ENCODE results near the gene PICK1. TPM values are rescaled to one million over a fixed set of nuclear protein-coding genes. Genes with fewer than 3 reads are reported as not detected.

Gene PICK1
- total RNA-seq, 1 donor from 2014 or later, result 22.9 TPM

DNA sequence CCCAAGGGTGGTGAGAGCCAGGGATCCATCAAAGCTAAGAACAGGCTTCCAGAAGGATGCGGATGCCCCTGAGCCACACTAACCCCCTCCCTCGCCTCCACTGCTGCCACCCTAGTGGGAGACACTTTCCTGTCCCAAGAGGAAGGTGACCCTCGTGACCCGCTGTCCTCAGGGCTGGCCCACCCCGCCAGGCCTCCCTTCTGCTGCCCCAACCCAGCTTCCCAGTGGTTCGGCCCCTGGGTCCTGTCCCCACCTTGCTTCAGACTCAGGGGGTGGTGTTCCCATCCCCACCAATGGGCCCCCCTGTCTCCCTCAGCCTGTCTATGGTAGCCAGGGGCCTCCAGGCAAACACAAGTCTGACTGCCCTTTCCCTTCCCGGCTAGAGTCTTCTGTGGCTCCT lies 6.5 kb upstream of the PICK1 start:
- Mint-ChIP-seq H3K4me3 (ENCODE audit: unreplicated experiment) (no peak overlapping the region), H3K27ac (ENCODE audit: unreplicated experiment) (no peak overlapping the region)

DNA sequence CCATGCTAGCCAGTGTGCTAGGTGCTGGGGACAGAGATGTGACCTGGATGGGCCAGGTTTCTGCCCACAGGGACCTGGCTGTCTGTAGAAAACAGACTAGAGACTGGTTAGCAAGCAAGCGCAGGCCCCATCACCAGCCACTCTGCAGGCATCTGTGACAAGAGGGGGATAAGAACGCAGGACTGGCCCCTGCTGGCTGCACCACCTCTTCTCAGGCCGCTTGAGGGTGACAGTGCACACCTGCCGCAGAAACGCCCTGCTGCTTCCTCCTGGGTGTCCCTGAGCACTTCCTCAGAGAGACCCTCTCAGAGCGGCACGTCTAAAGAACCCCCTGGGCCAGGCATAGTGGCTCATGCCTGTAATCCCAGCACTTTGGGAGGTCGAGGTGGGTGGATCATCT lies 5.9 kb upstream of the PICK1 start:
- Mint-ChIP-seq H3K27ac (ENCODE audit: unreplicated experiment) (no peak overlapping the region), H3K4me3 (ENCODE audit: unreplicated experiment) (no peak overlapping the region)
- no peak for FAIRE-seq

More for the DNA sequence above, 6.5 kb upstream of the PICK1 start:
- H3K27me3 Mint-ChIP-seq (ENCODE audit: low read depth, unreplicated experiment), result peaks cover 29% of the 10 kb centered on the region
- H3K27me3 ChIP-seq (ENCODE audit: insufficient read depth, low read length), result no peaks in the 10 kb centered on the region
- no peak overlapping the region for H3K9ac ChIP-seq (ENCODE audit: low read length)
- no peak for FAIRE-seq
- no peaks in the 10 kb centered on the region for H4K20me1 ChIP-seq (ENCODE audit: insufficient read depth, low read length)
- no peaks in the 10 kb centered on the region for H3K79me2 ChIP-seq (ENCODE audit: insufficient read depth, low read length)
- no peak overlapping the region for H3K4me2 ChIP-seq (ENCODE audit: low read length)
- DNase-seq (ENCODE audit: low read depth), result no peak
- H3K9me3 Mint-ChIP-seq (ENCODE audit: unreplicated experiment), result no peaks in the 10 kb centered on the region
- no peaks in the 10 kb centered on the region for H3K4me1 ChIP-seq (ENCODE audit: insufficient read depth, low read length)
- TF ChIP-seq EZH2 (IDR thresholded peaks at IDR 0.05; ENCODE audit: insufficient read depth, low read length), result no peak
- TF ChIP-seq, protein P1, sequence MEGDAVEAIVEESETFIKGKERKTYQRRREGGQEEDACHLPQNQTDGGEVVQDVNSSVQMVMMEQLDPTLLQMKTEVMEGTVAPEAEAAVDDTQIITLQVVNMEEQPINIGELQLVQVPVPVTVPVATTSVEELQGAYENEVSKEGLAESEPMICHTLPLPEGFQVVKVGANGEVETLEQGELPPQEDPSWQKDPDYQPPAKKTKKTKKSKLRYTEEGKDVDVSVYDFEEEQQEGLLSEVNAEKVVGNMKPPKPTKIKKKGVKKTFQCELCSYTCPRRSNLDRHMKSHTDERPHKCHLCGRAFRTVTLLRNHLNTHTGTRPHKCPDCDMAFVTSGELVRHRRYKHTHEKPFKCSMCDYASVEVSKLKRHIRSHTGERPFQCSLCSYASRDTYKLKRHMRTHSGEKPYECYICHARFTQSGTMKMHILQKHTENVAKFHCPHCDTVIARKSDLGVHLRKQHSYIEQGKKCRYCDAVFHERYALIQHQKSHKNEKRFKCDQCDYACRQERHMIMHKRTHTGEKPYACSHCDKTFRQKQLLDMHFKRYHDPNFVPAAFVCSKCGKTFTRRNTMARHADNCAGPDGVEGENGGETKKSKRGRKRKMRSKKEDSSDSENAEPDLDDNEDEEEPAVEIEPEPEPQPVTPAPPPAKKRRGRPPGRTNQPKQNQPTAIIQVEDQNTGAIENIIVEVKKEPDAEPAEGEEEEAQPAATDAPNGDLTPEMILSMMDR (IDR thresholded peaks at IDR 0.05; ENCODE audit: insufficient read depth, low read depth, low read length), result no peak
- no peaks in the 10 kb centered on the region for H3K36me3 Mint-ChIP-seq (ENCODE audit: low read depth, unreplicated experiment)
- no peaks in the 10 kb centered on the region for H3K4me1 Mint-ChIP-seq (ENCODE audit: low read depth, unreplicated experiment)
- no peak overlapping the region for H2AFZ ChIP-seq (ENCODE audit: low read depth, low read length)
- H3K4me3 ChIP-seq (ENCODE audit: insufficient read depth, low read depth, low read length), result no peak overlapping the region
- no peak overlapping the region for H3K27ac ChIP-seq (ENCODE audit: low read depth, low read length)
- H3K9me3 ChIP-seq (ENCODE audit: insufficient read depth, low read depth, low read length), result no peaks in the 10 kb centered on the region
- H3K36me3 ChIP-seq (ENCODE audit: insufficient read depth, low read length), result no peaks in the 10 kb centered on the region

More for the DNA sequence above, 5.9 kb upstream of the PICK1 start:
- Histone ChIP-seq H3K27me3 (ENCODE audit: insufficient read depth, low read length) (no peaks in the 10 kb centered on the region), H3K4me2 (ENCODE audit: low read length) (no peak overlapping the region), H3K9ac (ENCODE audit: low read length) (no peak overlapping the region), H3K79me2 (ENCODE audit: insufficient read depth, low read length) (no peaks in the 10 kb centered on the region), H3K4me3 (ENCODE audit: insufficient read depth, low read depth, low read length) (no peak overlapping the region), H3K27ac (ENCODE audit: low read depth, low read length) (no peak overlapping the region), H3K36me3 (ENCODE audit: insufficient read depth, low read length) (no peaks in the 10 kb centered on the region), H4K20me1 (ENCODE audit: insufficient read depth, low read length) (no peaks in the 10 kb centered on the region), H3K4me1 (ENCODE audit: insufficient read depth, low read length) (no peaks in the 10 kb centered on the region), H3K9me3 (ENCODE audit: insufficient read depth, low read depth, low read length) (no peaks in the 10 kb centered on the region), H2AFZ (ENCODE audit: low read depth, low read length) (no peak overlapping the region)
- Mint-ChIP-seq H3K27me3 (ENCODE audit: low read depth, unreplicated experiment) (peaks cover 29% of the 10 kb centered on the region), H3K4me1 (ENCODE audit: low read depth, unreplicated experiment) (no peaks in the 10 kb centered on the region), H3K9me3 (ENCODE audit: unreplicated experiment) (no peaks in the 10 kb centered on the region), H3K36me3 (ENCODE audit: low read depth, unreplicated experiment) (no peaks in the 10 kb centered on the region)
- TF ChIP-seq EZH2 (IDR thresholded peaks at IDR 0.05; ENCODE audit: insufficient read depth, low read length), result no peak
- TF ChIP-seq, protein P1 (IDR thresholded peaks at IDR 0.05; ENCODE audit: insufficient read depth, low read depth, low read length), result no peak
- no peak for DNase-seq (ENCODE audit: low read depth)

Data from astrocyte (in vitro differentiated cells and primary cell).